HUES48 (cell line): Measurements from ENCODE around the gene HOXA9.

Source experiments
- H3K27ac ChIP-seq: one replicate; pipeline ENCODE4 v1.7.0; 2013; ENCODE audit warnings: low read depth, low read length, inconsistent platforms
- H3K27me3 ChIP-seq: 2 replicates; pipeline ENCODE4 v1.6.1; 2013; ENCODE audit warnings: mild to moderate bottlenecking, low read length; ENCODE audit not compliant: control insufficient read depth, insufficient read depth
- H3K36me3 ChIP-seq: 2 replicates; pipeline ENCODE4 v1.6.1; 2013; ENCODE audit warnings: low read length; ENCODE audit not compliant: control insufficient read depth, insufficient read depth
- H3K4me1 ChIP-seq: 2 replicates; pipeline ENCODE4 v1.6.1; 2013; ENCODE audit warnings: mild to moderate bottlenecking, low read length; ENCODE audit not compliant: control insufficient read depth, insufficient read depth
- H3K4me3 ChIP-seq: 2 replicates; pipeline ENCODE4 v1.5.1; 2013; ENCODE audit warnings: mild to moderate bottlenecking, low read depth, low read length
- H3K9ac ChIP-seq: 2 replicates; pipeline ENCODE4 v1.6.1; 2013; ENCODE audit warnings: mild to moderate bottlenecking, low read depth, low read length, moderate library complexity
- H3K9me3 ChIP-seq: 2 replicates; pipeline ENCODE4 v1.6.1; 2013; ENCODE audit warnings: low read length; ENCODE audit not compliant: control insufficient read depth, insufficient read depth

Gene HOXA9

GRCh38 chr7:27173511-27173955 is 8.2 kb upstream of the HOXA9 start:
- H3K36me3 ChIP-seq, result no peaks in the 10 kb centered on the region
- no peak overlapping the region for H3K4me3 ChIP-seq
- H3K27ac ChIP-seq, result no peak overlapping the region
- H3K4me1 ChIP-seq, result no peaks in the 10 kb centered on the region
- no peak overlapping the region for H3K9ac ChIP-seq
- H3K9me3 ChIP-seq, result no peaks in the 10 kb centered on the region
- peaks cover 100% of the 10 kb centered on the region for H3K27me3 ChIP-seq

- Histone ChIP-seq H3K36me3 (no peaks in the 10 kb centered on the region), H3K27me3 (peaks cover 100% of the 10 kb centered on the region), H3K9me3 (no peaks in the 10 kb centered on the region), H3K27ac (no peak overlapping the region), H3K9ac (no peak overlapping the region), H3K4me3 (no peak overlapping the region), H3K4me1 (no peaks in the 10 kb centered on the region)
Observed at GRCh38 chr7:27172823-27173510, 7.6 kb upstream of the HOXA9 start.

- H3K27ac ChIP-seq, result no peak overlapping the region
Observed at GRCh38 chr7:27172315-27172774, 7.0 kb upstream of the HOXA9 start.

GRCh38 chr7:27171637-27172314 is 6.4 kb upstream of the HOXA9 start:
- H3K9me3 ChIP-seq, result no peaks in the 10 kb centered on the region
- no peaks in the 10 kb centered on the region for H3K36me3 ChIP-seq
- peaks cover 100% of the 10 kb centered on the region for H3K27me3 ChIP-seq
- H3K4me3 ChIP-seq, result no peak overlapping the region
- no peaks in the 10 kb centered on the region for H3K4me1 ChIP-seq
- H3K9ac ChIP-seq, result no peak overlapping the region
- no peak overlapping the region for H3K27ac ChIP-seq

More at GRCh38 chr7:27172315-27172774, 7.0 kb upstream of the HOXA9 start:
- Histone ChIP-seq H3K36me3 (no peaks in the 10 kb centered on the region), H3K4me3 (no peak overlapping the region), H3K4me1 (no peaks in the 10 kb centered on the region), H3K27me3 (peaks cover 100% of the 10 kb centered on the region), H3K9me3 (no peaks in the 10 kb centered on the region), H3K9ac (no peak overlapping the region)

- Histone ChIP-seq H3K4me1 (no peaks in the 10 kb centered on the region), H3K9ac (no peak overlapping the region), H3K27me3 (peaks cover 100% of the 10 kb centered on the region), H3K4me3 (no peak overlapping the region), H3K27ac (no peak overlapping the region), H3K36me3 (no peaks in the 10 kb centered on the region), H3K9me3 (no peaks in the 10 kb centered on the region)
Observed at GRCh38 chr7:27171325-27171636, 5.9 kb upstream of the HOXA9 start.

- H3K27ac ChIP-seq, result no peak overlapping the region
- no peak overlapping the region for H3K4me3 ChIP-seq
- H3K9ac ChIP-seq, result no peak overlapping the region
- H3K27me3 ChIP-seq, result peaks cover 100% of the 10 kb centered on the region
- no peaks in the 10 kb centered on the region for H3K36me3 ChIP-seq
- H3K4me1 ChIP-seq, result no peaks in the 10 kb centered on the region
- H3K9me3 ChIP-seq, result no peaks in the 10 kb centered on the region
Observed at GRCh38 chr7:27170426-27171324, 5.3 kb upstream of the HOXA9 start.

GRCh38 chr7:27169658-27170425 is 4.5 kb upstream of the HOXA9 start:
- H3K9me3 ChIP-seq, result no peaks in the 10 kb centered on the region
- H3K36me3 ChIP-seq, result no peaks in the 10 kb centered on the region
- H3K27ac ChIP-seq, result no peak overlapping the region
- no peak overlapping the region for H3K4me3 ChIP-seq
- no peaks in the 10 kb centered on the region for H3K4me1 ChIP-seq
- H3K9ac ChIP-seq, result no peak overlapping the region
- H3K27me3 ChIP-seq, result peaks cover 100% of the 10 kb centered on the region

GRCh38 chr7:27168265-27168947 is 3.1 kb upstream of the HOXA9 start:
- H3K9ac ChIP-seq, result no peak overlapping the region
- H3K4me1 ChIP-seq, result no peaks in the 10 kb centered on the region
- no peaks in the 10 kb centered on the region for H3K36me3 ChIP-seq
- H3K4me3 ChIP-seq, result no peak overlapping the region
- no peak overlapping the region for H3K27ac ChIP-seq
- no peaks in the 10 kb centered on the region for H3K9me3 ChIP-seq
- peaks cover 100% of the 10 kb centered on the region for H3K27me3 ChIP-seq

GRCh38 chr7:27167916-27168264 is 2.6 kb upstream of the HOXA9 start:
- Histone ChIP-seq H3K4me1 (no peaks in the 10 kb centered on the region), H3K9ac (no peak overlapping the region), H3K27me3 (peaks cover 100% of the 10 kb centered on the region), H3K27ac (no peak overlapping the region), H3K4me3 (no peak overlapping the region), H3K9me3 (no peaks in the 10 kb centered on the region), H3K36me3 (no peaks in the 10 kb centered on the region)
